Upper lobe of left lung (tissue), 4 donors: ENCODE results near the gene HOMER2.

ENCODE experiments used
- EP300 ChIP-seq, 4 donors: sonication (generic); formaldehyde crosslinking; IDR thresholded peaks; one replicate each; pipeline ENCODE4 v1.5.1; 2017; ENCODE audit warnings: antibody characterized with exemption in 4 of 4, control low read depth in 2 of 4
- POLR2A ChIP-seq, 4 donors: fragments of 450-650 bp; IDR thresholded peaks; one replicate each; pipeline ENCODE4 v1.5.1; 2016 to 2017; ENCODE audit warnings: antibody characterized with exemption in 4 of 4, mild to moderate bottlenecking in 2 of 4
- POLR2AphosphoS5 ChIP-seq, 2 donors: sonication (generic); formaldehyde crosslinking; IDR thresholded peaks; one replicate each; pipeline ENCODE4 v1.5.1; 2017; ENCODE audit warnings: antibody characterized with exemption in 2 of 2
- TF ChIP-seq, protein P1 (sequence below), 6 experiments: fragments of 450-650 bp in 4 of 6; fragments of 200-600 bp in 2 of 6; sonication (generic) in 2 of 6; IDR thresholded peaks; one replicate each; pipeline ENCODE4 v1.5.1; 2016 to 2019; ENCODE audit warnings: antibody characterized with exemption in 6 of 6

DNA sequence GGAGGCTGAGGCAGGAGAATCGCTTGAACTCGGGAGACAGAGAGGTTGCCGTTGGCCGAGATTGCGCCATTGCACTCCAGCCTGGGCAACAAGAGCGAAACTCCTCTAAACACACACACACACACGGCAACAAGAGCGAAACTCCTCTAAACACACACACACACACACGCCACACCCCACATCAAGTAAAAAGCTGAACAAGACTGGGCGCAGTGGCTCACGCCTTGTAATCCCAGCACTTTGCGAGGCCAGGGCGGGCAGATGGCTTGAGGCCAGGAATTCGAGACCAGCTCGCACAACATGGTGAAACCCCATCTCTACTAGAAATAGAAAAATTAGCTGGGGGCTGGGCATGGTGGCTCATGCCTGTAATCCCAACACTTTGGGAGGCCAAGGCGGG is 49.0 kb downstream of the HOMER2 start:
- TF ChIP-seq, protein P1, sequence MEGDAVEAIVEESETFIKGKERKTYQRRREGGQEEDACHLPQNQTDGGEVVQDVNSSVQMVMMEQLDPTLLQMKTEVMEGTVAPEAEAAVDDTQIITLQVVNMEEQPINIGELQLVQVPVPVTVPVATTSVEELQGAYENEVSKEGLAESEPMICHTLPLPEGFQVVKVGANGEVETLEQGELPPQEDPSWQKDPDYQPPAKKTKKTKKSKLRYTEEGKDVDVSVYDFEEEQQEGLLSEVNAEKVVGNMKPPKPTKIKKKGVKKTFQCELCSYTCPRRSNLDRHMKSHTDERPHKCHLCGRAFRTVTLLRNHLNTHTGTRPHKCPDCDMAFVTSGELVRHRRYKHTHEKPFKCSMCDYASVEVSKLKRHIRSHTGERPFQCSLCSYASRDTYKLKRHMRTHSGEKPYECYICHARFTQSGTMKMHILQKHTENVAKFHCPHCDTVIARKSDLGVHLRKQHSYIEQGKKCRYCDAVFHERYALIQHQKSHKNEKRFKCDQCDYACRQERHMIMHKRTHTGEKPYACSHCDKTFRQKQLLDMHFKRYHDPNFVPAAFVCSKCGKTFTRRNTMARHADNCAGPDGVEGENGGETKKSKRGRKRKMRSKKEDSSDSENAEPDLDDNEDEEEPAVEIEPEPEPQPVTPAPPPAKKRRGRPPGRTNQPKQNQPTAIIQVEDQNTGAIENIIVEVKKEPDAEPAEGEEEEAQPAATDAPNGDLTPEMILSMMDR (IDR thresholded peaks at IDR 0.05): no peak
- TF ChIP-seq EP300 (IDR thresholded peaks at IDR 0.05): no peak
- no peak for TF ChIP-seq POLR2A (IDR thresholded peaks at IDR 0.05)
- no peak for TF ChIP-seq POLR2AphosphoS5 (IDR thresholded peaks at IDR 0.05)
